ENCODE measurements around the gene MAP3K5.

DNA sequence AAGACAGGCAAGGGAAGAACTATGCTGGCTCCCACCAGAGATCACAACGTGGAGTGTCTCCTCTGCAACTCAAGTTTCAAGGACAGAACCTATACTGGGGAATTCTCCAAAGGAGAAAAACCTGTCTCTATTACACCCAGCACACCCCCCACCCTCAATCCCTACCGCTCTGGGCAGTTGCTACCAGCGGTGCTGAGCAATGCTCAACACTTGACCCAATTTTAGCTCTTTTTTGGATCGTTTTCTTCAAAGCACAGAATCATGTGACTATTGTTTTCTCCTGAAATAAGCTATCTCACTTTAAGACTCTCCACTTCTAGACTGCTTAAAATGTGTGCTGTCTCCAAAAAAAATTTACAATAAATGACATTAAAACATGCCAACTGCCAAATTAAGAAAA lies 265.3 kb downstream of the MAP3K5 start:
- TF ChIP-seq POLR2AphosphoS5 (IDR thresholded peaks at IDR 0.05; ENCODE audit: low read depth, low read length) = no peak
- TF ChIP-seq, protein P1, sequence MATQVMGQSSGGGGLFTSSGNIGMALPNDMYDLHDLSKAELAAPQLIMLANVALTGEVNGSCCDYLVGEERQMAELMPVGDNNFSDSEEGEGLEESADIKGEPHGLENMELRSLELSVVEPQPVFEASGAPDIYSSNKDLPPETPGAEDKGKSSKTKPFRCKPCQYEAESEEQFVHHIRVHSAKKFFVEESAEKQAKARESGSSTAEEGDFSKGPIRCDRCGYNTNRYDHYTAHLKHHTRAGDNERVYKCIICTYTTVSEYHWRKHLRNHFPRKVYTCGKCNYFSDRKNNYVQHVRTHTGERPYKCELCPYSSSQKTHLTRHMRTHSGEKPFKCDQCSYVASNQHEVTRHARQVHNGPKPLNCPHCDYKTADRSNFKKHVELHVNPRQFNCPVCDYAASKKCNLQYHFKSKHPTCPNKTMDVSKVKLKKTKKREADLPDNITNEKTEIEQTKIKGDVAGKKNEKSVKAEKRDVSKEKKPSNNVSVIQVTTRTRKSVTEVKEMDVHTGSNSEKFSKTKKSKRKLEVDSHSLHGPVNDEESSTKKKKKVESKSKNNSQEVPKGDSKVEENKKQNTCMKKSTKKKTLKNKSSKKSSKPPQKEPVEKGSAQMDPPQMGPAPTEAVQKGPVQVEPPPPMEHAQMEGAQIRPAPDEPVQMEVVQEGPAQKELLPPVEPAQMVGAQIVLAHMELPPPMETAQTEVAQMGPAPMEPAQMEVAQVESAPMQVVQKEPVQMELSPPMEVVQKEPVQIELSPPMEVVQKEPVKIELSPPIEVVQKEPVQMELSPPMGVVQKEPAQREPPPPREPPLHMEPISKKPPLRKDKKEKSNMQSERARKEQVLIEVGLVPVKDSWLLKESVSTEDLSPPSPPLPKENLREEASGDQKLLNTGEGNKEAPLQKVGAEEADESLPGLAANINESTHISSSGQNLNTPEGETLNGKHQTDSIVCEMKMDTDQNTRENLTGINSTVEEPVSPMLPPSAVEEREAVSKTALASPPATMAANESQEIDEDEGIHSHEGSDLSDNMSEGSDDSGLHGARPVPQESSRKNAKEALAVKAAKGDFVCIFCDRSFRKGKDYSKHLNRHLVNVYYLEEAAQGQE (IDR thresholded peaks at IDR 0.05; ENCODE audit: insufficient read depth in 1 of 2, low read depth in 2 of 2, low read length in 2 of 2) = no peak
- no peak for TF ChIP-seq TAF1 (IDR thresholded peaks at IDR 0.05; ENCODE audit: borderline replicate concordance, insufficient read depth, low read length)
